Astrocyte (in vitro differentiated cells and primary cell): Measurements from ENCODE around the gene SEL1L. TPM values are rescaled to one million over a fixed set of nuclear protein-coding genes. Genes with fewer than 3 reads are reported as not detected.
"Not testable (repeated sequence)": the region's sequence is repeated elsewhere in the genome, so short reads cannot be mapped to it uniquely, and the experiment has no call there.

ENCODE experiments used
- DNase-seq: peaks from one replicate; pipeline ENCODE4 v3.0.0-alpha.2; 2010; ENCODE audit warnings: low read depth
- FAIRE-seq: peaks from 2 replicates; lab custom pipeline; 2011; peaks lifted over from hg19 to GRCh38; lab: Jason Lieb, UNC
- H2AFZ ChIP-seq: 2 replicates; pipeline ENCODE4 v1.6.0; 2012; ENCODE audit warnings: low read depth, low read length, inconsistent platforms
- H3K27ac ChIP-seq: 2 replicates; pipeline ENCODE4 v1.5.1; 2011; ENCODE audit warnings: low read depth, low read length, inconsistent platforms
- H3K27me3 ChIP-seq: 2 replicates; pipeline ENCODE4 v1.6.0; 2011; ENCODE audit warnings: low read length, inconsistent platforms; ENCODE audit not compliant: insufficient read depth
- H3K36me3 ChIP-seq: 2 replicates; pipeline ENCODE4 v1.5.1; 2011; ENCODE audit warnings: low read length, inconsistent platforms; ENCODE audit not compliant: insufficient read depth
- H3K4me1 ChIP-seq: 2 replicates; pipeline ENCODE4 v1.5.1; 2011; ENCODE audit warnings: low read length, inconsistent platforms; ENCODE audit not compliant: insufficient read depth
- H3K4me2 ChIP-seq: 2 replicates; pipeline ENCODE4 v1.6.0; 2012; ENCODE audit warnings: low read length, inconsistent platforms
- H3K4me3 ChIP-seq: 2 replicates; pipeline ENCODE4 v1.5.1; 2011; ENCODE audit warnings: low read depth, mild to moderate bottlenecking, low read length, inconsistent platforms; ENCODE audit not compliant: insufficient read depth
- H3K79me2 ChIP-seq: 2 replicates; pipeline ENCODE4 v1.6.0; 2012; ENCODE audit warnings: mild to moderate bottlenecking, low read length, inconsistent platforms; ENCODE audit not compliant: insufficient read depth
- H3K9ac ChIP-seq: 2 replicates; pipeline ENCODE4 v1.6.0; 2012; ENCODE audit warnings: mild to moderate bottlenecking, low read length, inconsistent platforms
- H3K9me3 ChIP-seq: 2 replicates; pipeline ENCODE4 v1.5.1; 2012; ENCODE audit warnings: low read depth, mild to moderate bottlenecking, low read length, inconsistent platforms; ENCODE audit not compliant: insufficient read depth
- H4K20me1 ChIP-seq: 2 replicates; pipeline ENCODE4 v1.6.0; 2012; ENCODE audit warnings: low read length, inconsistent platforms; ENCODE audit not compliant: insufficient read depth
- H3K27ac Mint-ChIP-seq: one replicate; pipeline ENCODE4 v1.8.0; 2021; ENCODE audit warnings: mild to moderate bottlenecking, mixed read lengths; ENCODE audit not compliant: unreplicated experiment
- H3K27me3 Mint-ChIP-seq: one replicate; pipeline ENCODE4 v1.8.0; 2021; ENCODE audit warnings: low read depth, mixed read lengths; ENCODE audit not compliant: unreplicated experiment
- H3K36me3 Mint-ChIP-seq: one replicate; pipeline ENCODE4 v1.8.0; 2021; ENCODE audit warnings: low read depth, mixed read lengths; ENCODE audit not compliant: unreplicated experiment
- H3K4me1 Mint-ChIP-seq: one replicate; pipeline ENCODE4 v1.8.0; 2021; ENCODE audit warnings: low read depth, mixed read lengths; ENCODE audit not compliant: unreplicated experiment
- H3K4me3 Mint-ChIP-seq: one replicate; pipeline ENCODE4 v1.8.0; 2021; ENCODE audit warnings: mild to moderate bottlenecking, moderate library complexity, mixed read lengths; ENCODE audit not compliant: unreplicated experiment
- H3K9me3 Mint-ChIP-seq: one replicate; pipeline ENCODE4 v1.8.0; 2021; ENCODE audit warnings: mild to moderate bottlenecking, mixed read lengths; ENCODE audit not compliant: unreplicated experiment
- EZH2 ChIP-seq: IDR thresholded peaks from 2 replicates; pipeline ENCODE4 v1.6.1; 2012; ENCODE audit warnings: mild to moderate bottlenecking, low read length, inconsistent platforms; ENCODE audit not compliant: insufficient read depth
- total RNA-seq: library from RNA; stranded (reverse); gene quantifications from 2 replicates; pipeline ENCODE4 v1.2.1, GENCODE V29; 2021
- TF ChIP-seq, protein P1 (sequence below): IDR thresholded peaks from 2 replicates; pipeline ENCODE4 v1.5.1; 2011; ENCODE audit warnings: low read depth, mild to moderate bottlenecking, inconsistent platforms, low read length, moderate library complexity; ENCODE audit not compliant: insufficient read depth

SEL1L gene
- total RNA-seq, 1 donor from 2014 or later, result 108 TPM

GRCh38 chr14:81472096-81472800 is 61.4 kb downstream of the SEL1L start:
- Histone ChIP-seq H3K36me3 (peaks cover 13% of the 10 kb centered on the region), H3K27ac (no peak overlapping the region), H2AFZ (no peak overlapping the region), H3K9ac (no peak overlapping the region), H3K4me1 (no peaks in the 10 kb centered on the region), H3K4me3 (no peak overlapping the region), H3K27me3 (no peaks in the 10 kb centered on the region), H3K4me2 (no peak overlapping the region), H4K20me1 (no peaks in the 10 kb centered on the region), H3K9me3 (no peaks in the 10 kb centered on the region), H3K79me2 (no peaks in the 10 kb centered on the region)
- H3K36me3 Mint-ChIP-seq, result peaks cover 5% of the 10 kb centered on the region
- no peaks in the 10 kb centered on the region for H3K27me3 Mint-ChIP-seq
- no peak for FAIRE-seq
- H3K9me3 Mint-ChIP-seq, result no peaks in the 10 kb centered on the region
- no peak overlapping the region for H3K4me3 Mint-ChIP-seq
- DNase-seq, result no peak
- H3K4me1 Mint-ChIP-seq, result peaks cover 3% of the 10 kb centered on the region
- H3K27ac Mint-ChIP-seq, result no peak overlapping the region
- TF ChIP-seq, protein P1, sequence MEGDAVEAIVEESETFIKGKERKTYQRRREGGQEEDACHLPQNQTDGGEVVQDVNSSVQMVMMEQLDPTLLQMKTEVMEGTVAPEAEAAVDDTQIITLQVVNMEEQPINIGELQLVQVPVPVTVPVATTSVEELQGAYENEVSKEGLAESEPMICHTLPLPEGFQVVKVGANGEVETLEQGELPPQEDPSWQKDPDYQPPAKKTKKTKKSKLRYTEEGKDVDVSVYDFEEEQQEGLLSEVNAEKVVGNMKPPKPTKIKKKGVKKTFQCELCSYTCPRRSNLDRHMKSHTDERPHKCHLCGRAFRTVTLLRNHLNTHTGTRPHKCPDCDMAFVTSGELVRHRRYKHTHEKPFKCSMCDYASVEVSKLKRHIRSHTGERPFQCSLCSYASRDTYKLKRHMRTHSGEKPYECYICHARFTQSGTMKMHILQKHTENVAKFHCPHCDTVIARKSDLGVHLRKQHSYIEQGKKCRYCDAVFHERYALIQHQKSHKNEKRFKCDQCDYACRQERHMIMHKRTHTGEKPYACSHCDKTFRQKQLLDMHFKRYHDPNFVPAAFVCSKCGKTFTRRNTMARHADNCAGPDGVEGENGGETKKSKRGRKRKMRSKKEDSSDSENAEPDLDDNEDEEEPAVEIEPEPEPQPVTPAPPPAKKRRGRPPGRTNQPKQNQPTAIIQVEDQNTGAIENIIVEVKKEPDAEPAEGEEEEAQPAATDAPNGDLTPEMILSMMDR, result no peak
- no peak for TF ChIP-seq EZH2

DNA sequence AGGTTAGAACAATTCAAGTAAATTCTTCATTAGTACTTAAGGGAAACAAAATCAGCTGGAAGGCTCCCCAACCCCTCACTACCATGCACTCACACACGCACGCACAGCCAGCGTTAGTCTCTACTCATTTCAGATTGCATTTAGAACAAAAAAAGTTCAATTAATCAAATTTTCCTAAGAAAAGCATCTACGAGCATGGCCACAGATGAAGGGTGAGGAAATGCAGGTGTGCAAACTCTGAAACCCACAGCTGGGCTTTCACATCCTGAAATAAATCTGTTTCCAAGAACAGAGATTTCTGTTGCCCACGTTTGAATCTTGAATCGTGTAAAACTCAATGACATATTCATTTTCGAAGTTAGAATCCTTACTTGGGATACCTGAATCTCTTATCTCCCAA is 62.6 kb downstream of the SEL1L start:
- peaks cover 2% of the 10 kb centered on the region for H3K27me3 Mint-ChIP-seq
- H3K9me3 ChIP-seq, result no peaks in the 10 kb centered on the region
- DNase-seq, result no peak

DNA sequence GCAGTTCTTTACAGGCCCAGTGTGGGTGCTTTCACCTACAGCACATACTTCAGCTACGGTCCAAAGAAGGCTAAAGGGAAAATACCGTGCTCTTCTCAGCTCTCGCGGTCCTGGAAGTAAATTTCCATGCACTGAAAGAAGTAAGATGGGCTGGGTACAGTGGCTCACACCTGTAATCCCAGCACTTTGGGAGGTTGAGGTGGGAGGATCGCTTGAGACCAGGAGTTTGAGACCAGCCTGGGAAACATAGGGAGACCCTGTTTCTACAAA is 63.2 kb downstream of the SEL1L start:
- not testable (repeated sequence) for FAIRE-seq, DNase-seq, H3K4me3 Mint-ChIP-seq

More for the DNA sequence above, 62.6 kb downstream of the SEL1L start:
- no peaks in the 10 kb centered on the region for H3K79me2 ChIP-seq
- H3K9me3 Mint-ChIP-seq, result no peaks in the 10 kb centered on the region
- H3K9ac ChIP-seq, result no peak overlapping the region
- no peak overlapping the region for H3K4me3 ChIP-seq
- no peak overlapping the region for H3K4me2 ChIP-seq
- H2AFZ ChIP-seq, result no peak overlapping the region
- peaks cover 3% of the 10 kb centered on the region for H3K4me1 Mint-ChIP-seq
- no peak overlapping the region for H3K27ac ChIP-seq
- no peaks in the 10 kb centered on the region for H3K27me3 ChIP-seq
- peaks cover 11% of the 10 kb centered on the region for H3K36me3 ChIP-seq
- no peak overlapping the region for H3K27ac Mint-ChIP-seq
- H3K4me1 ChIP-seq, result no peaks in the 10 kb centered on the region
- H3K4me3 Mint-ChIP-seq, result no peak overlapping the region
- TF ChIP-seq, protein P1, result no peak
- TF ChIP-seq EZH2, result no peak
- FAIRE-seq, result no peak
- peaks cover 2% of the 10 kb centered on the region for H3K36me3 Mint-ChIP-seq
- H4K20me1 ChIP-seq, result no peaks in the 10 kb centered on the region

More for the DNA sequence above, 63.2 kb downstream of the SEL1L start:
- H3K9me3 Mint-ChIP-seq, H4K20me1 ChIP-seq, H3K9ac ChIP-seq, H3K27me3 Mint-ChIP-seq, H3K36me3 Mint-ChIP-seq, H3K79me2 ChIP-seq, H3K4me1 ChIP-seq, H3K4me3 ChIP-seq, H3K4me2 ChIP-seq, H3K27ac ChIP-seq, H3K36me3 ChIP-seq, H3K9me3 ChIP-seq, H3K27me3 ChIP-seq, H2AFZ ChIP-seq, H3K4me1 Mint-ChIP-seq, H3K27ac Mint-ChIP-seq: not testable (repeated sequence)
